OCI-LY7 (cell line): ENCODE data around the gene COX20.

ENCODE experiments used
- EZH2phosphoT487 ChIP-seq: fragments of 200-600 bp; sonication (generic); IDR thresholded peaks from 2 replicates; pipeline ENCODE4 v1.6.1; 2018; ENCODE audit warnings: low read depth, borderline replicate concordance, mild to moderate bottlenecking, mixed run types, antibody characterized with exemption, low read length, moderate library complexity, mixed read lengths
- TF ChIP-seq, protein P1 (sequence below): fragments of 200-600 bp; sonication (generic); conservative IDR thresholded peaks from 2 replicates; pipeline ENCODE4 v1.5.1; 2014; ENCODE audit warnings: mild to moderate bottlenecking, antibody characterized with exemption, low read length, moderate library complexity, mixed read lengths

DNA sequence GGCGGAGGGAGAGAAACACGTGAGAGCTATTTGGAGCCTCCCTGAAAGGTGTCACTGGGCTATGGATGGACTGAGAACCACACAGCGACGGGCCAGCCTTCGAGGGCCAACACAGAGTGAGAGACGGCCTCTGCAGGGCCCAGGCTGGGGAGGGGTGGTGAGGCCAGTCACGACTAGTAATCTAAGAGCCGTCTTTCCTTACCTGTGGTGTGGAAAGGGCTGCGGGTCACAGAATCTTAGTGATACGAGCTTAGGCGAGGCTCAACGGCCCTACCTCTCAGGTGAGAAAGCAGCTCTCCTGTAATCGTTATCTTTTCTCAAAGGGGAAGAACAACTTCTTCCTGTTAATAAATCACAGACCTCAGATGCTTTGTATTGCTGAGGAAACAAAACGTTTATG, 33.4 kb upstream of the COX20 start:
- TF ChIP-seq, protein P1, sequence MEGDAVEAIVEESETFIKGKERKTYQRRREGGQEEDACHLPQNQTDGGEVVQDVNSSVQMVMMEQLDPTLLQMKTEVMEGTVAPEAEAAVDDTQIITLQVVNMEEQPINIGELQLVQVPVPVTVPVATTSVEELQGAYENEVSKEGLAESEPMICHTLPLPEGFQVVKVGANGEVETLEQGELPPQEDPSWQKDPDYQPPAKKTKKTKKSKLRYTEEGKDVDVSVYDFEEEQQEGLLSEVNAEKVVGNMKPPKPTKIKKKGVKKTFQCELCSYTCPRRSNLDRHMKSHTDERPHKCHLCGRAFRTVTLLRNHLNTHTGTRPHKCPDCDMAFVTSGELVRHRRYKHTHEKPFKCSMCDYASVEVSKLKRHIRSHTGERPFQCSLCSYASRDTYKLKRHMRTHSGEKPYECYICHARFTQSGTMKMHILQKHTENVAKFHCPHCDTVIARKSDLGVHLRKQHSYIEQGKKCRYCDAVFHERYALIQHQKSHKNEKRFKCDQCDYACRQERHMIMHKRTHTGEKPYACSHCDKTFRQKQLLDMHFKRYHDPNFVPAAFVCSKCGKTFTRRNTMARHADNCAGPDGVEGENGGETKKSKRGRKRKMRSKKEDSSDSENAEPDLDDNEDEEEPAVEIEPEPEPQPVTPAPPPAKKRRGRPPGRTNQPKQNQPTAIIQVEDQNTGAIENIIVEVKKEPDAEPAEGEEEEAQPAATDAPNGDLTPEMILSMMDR = no peak
- no peak for TF ChIP-seq EZH2phosphoT487
